COLO668 (cell line): Measurements from ENCODE around the gene RAB13.

ENCODE experiments used
- DNase-seq: peaks from one replicate; lab custom pipeline; 2025; ENCODE audit not compliant: unreplicated experiment; lab: John Stamatoyannopoulos, UW

Gene RAB13

GRCh38 chr1:153957744-153958110 lies 28.4 kb downstream of the RAB13 start:
- DNase-seq: no peak

- DNase-seq: no peak
Observed at GRCh38 chr1:153956997-153957715, 29.0 kb downstream of the RAB13 start.

GRCh38 chr1:153954826-153955225 lies 31.3 kb downstream of the RAB13 start:
- no peak for DNase-seq

GRCh38 chr1:153953859-153954365 lies 32.2 kb downstream of the RAB13 start:
- DNase-seq: no peak

GRCh38 chr1:153951801-153952200 lies 34.3 kb downstream of the RAB13 start:
- DNase-seq: no peak

GRCh38 chr1:153951183-153951582 lies 35.0 kb downstream of the RAB13 start:
- DNase-seq: no peak

- DNase-seq: peak; percentile 92
Observed at GRCh38 chr1:153946622-153947241, 39.4 kb downstream of the RAB13 start, which contains the start of gene DENND4B. Gene DENND4B (minus strand): TSS chr1:153946718. CDS start chr1:153944374, 2,344 bp downstream.

GRCh38 chr1:153945795-153946621 lies 40.1 kb downstream of the RAB13 start:
- DNase-seq: peak; percentile 82

GRCh38 chr1:153945131-153945794 lies 40.9 kb downstream of the RAB13 start:
- peak; percentile 47 for DNase-seq

- DNase-seq: no peak
Observed at GRCh38 chr1:153944827-153945117, 41.4 kb downstream of the RAB13 start.

- DNase-seq: no peak
Observed at GRCh38 chr1:153944005-153944826, 41.9 kb downstream of the RAB13 start.

- DNase-seq: no peak
Observed at GRCh38 chr1:153942766-153943549, 43.2 kb downstream of the RAB13 start.

- DNase-seq: no peak
Observed at GRCh38 chr1:153941826-153942725, 44.1 kb downstream of the RAB13 start.

- no peak for DNase-seq
Observed at GRCh38 chr1:153940756-153941155, 45.4 kb downstream of the RAB13 start.

GRCh38 chr1:153939476-153939875 lies 46.7 kb downstream of the RAB13 start:
- DNase-seq: no peak

GRCh38 chr1:153938996-153939395 lies 47.1 kb downstream of the RAB13 start:
- no peak for DNase-seq

- no peak for DNase-seq
Observed at GRCh38 chr1:153937331-153937730, 48.8 kb downstream of the RAB13 start.

- DNase-seq: no peak
Observed at GRCh38 chr1:153936011-153936802, 49.9 kb downstream of the RAB13 start.
